ENCODE data around the gene AAGAB.
"Not testable (repeated sequence)": the region's sequence is repeated elsewhere in the genome, so short reads cannot be mapped to it uniquely, and the experiment has no call there.

Gene AAGAB

GRCh38 chr15:67253101-67253500 is 1.4 kb downstream of the AAGAB start:
- DNase-seq: no peak

DNA sequence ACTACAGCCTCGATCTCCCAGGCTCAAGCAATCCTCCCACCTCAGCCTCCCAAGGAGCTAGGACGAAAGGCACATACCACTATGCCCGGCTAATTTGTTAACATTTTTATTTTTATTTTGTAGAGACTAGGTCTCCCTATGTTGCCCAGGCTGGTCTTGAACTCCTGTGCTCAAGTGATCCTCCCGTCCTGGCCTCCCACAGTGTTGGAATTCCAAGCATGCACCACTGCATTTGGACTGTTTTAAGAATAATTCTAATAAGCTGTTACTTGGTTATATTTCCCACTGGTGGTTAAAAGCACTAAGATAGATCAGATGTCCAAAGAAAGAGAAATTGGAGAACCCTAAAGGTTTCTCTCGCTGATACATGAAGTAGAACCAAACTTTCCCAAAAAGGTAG is 3.1 kb downstream of the AAGAB start:
- DNase-seq: no peak

DNA sequence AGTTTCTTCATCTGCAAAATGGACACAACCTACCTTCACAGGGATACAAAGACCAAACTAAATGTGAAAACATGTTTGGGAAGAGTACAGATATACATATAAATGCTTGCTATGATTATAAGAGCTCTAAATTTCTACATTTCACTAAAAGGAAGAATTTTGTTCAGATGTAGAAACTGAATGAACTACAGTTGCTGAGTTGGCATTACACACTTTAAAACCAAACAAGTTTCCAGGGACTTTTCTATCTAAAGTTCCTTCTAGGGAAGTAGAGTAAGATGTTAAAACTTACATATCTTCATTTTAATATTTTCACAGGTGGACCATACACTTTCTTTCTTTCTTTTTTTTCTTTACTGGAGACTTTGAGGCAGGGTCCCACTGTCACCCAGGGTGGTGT is 4.6 kb downstream of the AAGAB start:
- no peak for DNase-seq

GRCh38 chr15:67248011-67248505 is 6.4 kb downstream of the AAGAB start:
- DNase-seq: no peak

GRCh38 chr15:67246606-67247005 is 7.9 kb downstream of the AAGAB start:
- not testable (repeated sequence) for DNase-seq

- DNase-seq: no peak
These were observed 9.4 kb downstream of the AAGAB start for GRCh38 chr15:67244971-67245478.

GRCh38 chr15:67242708-67243111 is 11.8 kb downstream of the AAGAB start:
- no peak for DNase-seq

DNA sequence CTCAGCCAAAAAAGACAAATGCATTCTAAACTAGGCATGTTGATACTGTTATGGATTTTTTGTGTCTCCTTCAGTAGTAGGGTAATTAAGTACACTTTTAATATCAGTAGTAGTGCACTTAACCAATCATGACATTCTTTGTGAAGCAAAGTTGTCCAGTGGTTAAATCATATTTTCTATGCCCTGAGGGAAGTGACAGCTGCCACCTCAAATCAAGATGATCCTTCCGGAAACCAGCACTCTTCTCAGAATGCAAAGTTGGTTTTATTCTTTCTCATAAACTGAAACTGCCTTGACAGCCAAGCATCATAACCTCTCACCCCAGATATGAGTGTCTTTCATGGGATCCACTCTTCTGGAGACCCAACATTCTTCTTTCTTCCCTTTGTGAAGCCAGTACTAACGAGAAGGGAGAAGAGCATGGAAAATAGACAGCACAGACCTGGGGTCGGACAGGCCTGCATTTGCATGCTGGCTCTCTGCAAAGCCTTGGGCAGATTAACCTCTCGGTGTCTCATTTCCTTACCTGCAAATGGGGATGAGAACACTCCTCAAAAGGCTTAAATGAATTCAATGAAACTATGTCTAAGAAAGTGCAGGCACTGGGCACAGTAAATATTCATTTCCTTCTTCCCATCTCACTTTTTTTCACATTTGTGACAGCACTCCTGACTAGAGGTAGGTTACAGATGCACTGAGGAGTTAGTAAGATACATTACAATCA is 13.2 kb downstream of the AAGAB start:
- DNase-seq: no peak

- DNase-seq: no peak
These were observed 14.0 kb downstream of the AAGAB start for GRCh38 chr15:67240235-67241131.

GRCh38 chr15:67232591-67232990 is 21.9 kb downstream of the AAGAB start:
- DNase-seq: no peak

- DNase-seq: no peak
These were observed 24.0 kb downstream of the AAGAB start for GRCh38 chr15:67230504-67230903.

DNA sequence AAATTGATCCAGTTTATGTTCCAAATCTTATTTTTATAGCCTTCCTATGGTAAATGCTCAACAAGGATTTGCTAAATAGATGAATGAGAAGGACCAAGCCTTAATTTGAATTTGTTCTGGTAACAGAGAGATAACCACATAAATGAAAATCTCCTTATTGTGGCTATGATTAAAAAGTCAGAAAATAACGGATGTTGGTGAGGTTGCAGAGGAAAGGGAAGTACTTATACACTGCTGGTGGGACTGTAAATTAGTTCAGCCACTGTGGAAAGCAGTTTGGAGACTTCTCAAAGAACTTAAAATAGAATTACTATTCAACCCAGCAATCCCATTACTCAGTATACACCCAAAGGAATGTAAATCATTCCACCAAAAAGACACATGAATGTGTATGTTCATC is 26.2 kb downstream of the AAGAB start:
- DNase-seq: no peak

- DNase-seq: no peak
These were observed 26.6 kb downstream of the AAGAB start for GRCh38 chr15:67227846-67228245.

- no peak for DNase-seq
These were observed 27.0 kb downstream of the AAGAB start for GRCh38 chr15:67227431-67227830.

DNA sequence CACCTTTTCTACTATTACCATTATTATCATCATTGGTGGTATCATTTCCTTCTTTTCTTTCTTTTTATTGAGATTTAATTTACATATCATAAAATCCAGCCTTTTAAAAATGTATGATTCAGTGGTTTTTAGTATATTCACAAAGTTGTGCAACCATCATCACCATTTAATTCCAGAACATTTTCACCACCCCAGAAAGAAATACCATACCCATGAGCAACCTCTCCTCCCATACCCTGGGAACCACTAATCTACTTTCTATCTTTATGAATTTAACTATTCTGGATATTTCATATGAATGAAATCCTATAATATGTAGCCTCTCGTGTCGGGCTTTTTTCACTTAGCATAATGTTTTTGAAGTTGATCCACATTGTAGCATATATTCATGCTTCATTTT is 29.1 kb downstream of the AAGAB start:
- DNase-seq: no peak

- no peak for DNase-seq
These were observed 29.6 kb downstream of the AAGAB start for GRCh38 chr15:67224889-67225288.

DNA sequence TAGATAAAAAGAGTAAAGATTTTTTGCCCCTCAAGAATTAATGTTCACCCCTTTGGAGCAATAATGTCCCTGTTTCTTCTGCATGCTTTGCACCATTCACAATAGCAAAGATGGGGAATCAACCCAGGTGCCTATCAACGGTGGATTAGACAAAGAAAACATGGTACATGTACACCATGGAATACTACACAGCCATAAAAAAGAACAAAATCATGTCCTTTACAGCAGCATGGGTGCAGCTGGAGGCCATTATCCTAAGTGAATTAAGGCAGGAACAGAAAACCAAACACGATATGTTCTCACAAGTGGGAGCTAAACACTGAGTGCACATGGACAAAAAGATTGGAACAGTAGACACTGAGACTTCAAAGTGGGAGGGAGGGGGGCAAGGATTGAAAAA is 35.2 kb downstream of the AAGAB start:
- no peak for DNase-seq

DNA sequence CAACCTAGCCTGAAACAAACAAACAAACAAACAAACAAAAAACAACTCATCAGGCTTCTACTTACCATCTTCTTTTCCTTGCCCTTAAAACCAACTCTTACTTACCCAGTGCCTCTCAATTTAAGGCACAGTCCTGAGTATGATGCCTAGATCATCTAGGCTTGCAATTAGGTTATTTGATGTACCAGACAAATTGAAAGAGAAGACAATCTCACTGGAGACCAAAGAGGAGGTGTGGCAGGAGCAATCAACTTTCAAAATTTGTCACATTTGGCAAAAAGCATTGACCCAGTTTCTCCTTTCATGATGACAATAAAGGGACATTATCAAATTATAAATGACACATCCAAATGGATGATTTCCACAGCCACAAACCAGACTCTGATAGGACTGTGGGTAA is 36.0 kb downstream of the AAGAB start:
- DNase-seq: no peak

DNA sequence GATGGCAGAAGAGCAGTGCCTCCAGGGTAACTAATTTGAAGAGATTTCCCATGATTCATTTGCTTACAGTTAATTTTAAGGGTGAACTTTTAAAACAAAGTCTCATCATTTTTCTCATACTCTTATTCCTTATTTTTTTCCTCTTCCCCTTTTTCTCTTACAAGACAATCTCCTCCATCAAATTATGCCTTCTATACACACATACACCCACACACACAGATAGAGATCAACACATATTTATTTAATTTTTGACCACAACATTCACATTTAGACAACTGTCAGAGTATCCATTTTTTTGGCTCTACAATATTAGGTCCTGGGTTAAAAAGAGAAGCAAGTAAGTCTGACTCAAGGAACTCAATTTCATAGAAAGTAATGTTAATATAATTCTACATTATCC is 37.6 kb downstream of the AAGAB start:
- DNase-seq: no peak

DNA sequence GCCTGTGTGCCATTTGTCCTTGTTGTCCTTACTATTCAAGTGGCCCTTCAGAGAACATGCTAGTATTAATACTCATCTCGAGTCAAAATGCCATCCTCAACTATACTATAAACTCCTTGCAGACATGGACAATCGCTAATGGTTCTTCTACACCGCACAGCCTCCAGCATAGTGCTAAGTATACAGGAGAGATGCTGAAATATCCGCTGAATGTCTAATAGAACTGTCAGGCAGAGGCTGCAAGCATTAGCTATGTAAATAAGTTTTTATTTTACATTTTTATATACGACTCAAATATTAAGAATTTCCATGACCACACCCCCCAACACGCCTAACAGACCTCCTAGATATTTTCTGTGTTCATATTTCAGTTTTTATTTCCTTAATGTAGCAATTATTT is 39.4 kb downstream of the AAGAB start:
- DNase-seq: no peak

DNA sequence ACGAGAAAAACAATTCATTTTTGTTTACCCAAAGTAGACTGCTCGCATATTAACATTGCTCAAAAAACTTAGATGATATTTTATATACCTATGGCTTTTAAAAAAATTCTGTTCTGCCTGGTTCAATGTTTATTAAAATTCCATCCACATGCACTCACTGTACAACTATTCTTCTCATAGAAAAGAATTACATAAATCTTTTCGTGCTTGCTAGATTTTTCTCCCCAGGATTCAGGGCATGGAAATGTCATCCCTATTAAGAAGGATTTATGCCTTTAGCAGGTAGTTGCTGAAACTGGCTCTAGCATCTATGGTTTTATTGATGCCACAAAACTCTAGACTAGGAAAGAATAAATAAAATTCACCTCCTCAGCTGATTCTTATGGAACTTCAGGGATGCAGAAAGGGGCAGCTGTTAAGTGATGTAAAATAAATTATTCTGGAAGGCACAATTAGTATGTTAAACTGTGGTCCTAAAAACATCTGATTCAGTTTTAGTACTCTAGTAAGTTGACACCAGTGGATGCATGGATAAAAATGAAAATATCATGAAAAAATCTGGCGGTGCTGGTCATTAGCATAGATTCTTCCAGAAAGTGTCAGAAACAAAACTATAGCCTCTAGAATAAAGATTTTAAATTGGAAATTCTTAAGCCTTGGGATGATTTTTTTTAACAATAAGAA is 41.6 kb downstream of the AAGAB start:
- DNase-seq: no peak

- DNase-seq: no peak
These were observed 43.8 kb downstream of the AAGAB start for GRCh38 chr15:67210555-67211168.

- DNase-seq: no peak
These were observed 46.1 kb downstream of the AAGAB start for GRCh38 chr15:67208396-67208795.

Measured in stimulated activated CD4-positive, alpha-beta T cell treated with anti-CD3 and anti-CD28 coated beads, Interleukin-4, amount 100 ng/mL, for 4 hours (primary cell).